T47D (cell line): ENCODE measurements around the gene BICD1.
"Not testable (repeated sequence)": the region's sequence is repeated elsewhere in the genome, so short reads cannot be mapped to it uniquely, and the experiment has no call there.

ENCODE experiments used
- DNase-seq, 2 experiments: peaks; one replicate each; pipeline versions ENCODE4 v3.0.0 to v3.0.0-alpha.2; 2011 to 2012; ENCODE audit warnings: low read depth in 1 of 2, low spot score in 1 of 2
- JUND ChIP-seq: IDR thresholded peaks from 2 replicates; pipeline ENCODE4 v1.6.1; 2012; ENCODE audit warnings: low read depth
- in situ Hi-C: cut with HindIII; loops from 2 replicates; pipeline ENCODE4 v1.10.0; 2016; ENCODE audit warnings: low sequenced_read_pairs, low pct_unique_long_range_greater_than_20kb

Gene BICD1

GRCh38 chr12:32084753-32085152 lies 21.9 kb upstream of the BICD1 start:
- DNase-seq, result no peak
- in situ Hi-C loops, result no loop called here
- no peak for TF ChIP-seq JUND

DNA sequence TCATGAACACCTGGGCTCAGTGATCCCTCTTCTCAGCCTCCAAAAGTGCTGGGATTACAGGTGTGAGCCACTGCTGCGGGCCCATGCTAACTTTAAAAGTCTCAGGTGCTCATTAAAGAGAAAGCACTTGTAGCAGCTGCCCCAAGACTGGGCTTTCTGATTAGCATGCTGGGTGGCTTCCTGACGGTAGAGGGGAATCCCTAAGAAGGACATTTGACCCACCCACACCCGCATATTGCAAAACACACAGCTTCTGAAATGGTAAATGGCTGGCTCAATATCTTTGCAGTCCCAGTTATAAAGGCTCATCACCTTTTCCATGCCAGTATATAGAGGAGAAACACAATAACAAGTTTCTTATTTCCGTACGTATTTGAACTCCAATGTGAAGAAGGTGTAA lies 19.3 kb upstream of the BICD1 start:
- in situ Hi-C loops, result no loop called here
- no peak for TF ChIP-seq JUND
- no peak for DNase-seq

DNA sequence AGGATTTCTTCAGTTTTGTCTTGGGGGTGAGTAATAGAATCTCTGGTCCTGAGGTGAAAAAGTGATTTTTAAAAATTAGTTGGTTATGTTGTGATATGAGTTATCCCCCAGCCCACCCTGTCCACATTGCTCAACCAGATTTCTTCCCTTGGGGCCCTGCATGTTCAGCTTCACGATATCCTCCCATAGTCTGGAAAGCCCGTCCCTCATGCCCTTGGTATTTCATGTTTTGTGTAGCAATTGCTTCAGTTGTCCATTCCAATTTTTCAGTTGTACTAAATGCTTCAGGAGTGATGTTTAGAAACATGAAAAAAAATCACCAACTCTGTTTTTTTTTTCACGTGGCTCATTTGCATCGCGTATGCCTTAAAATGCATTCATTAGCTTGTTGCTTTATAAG lies 17.5 kb upstream of the BICD1 start:
- DNase-seq, result no peak
- TF ChIP-seq JUND, result no peak
- in situ Hi-C loops, result no loop called here

DNA sequence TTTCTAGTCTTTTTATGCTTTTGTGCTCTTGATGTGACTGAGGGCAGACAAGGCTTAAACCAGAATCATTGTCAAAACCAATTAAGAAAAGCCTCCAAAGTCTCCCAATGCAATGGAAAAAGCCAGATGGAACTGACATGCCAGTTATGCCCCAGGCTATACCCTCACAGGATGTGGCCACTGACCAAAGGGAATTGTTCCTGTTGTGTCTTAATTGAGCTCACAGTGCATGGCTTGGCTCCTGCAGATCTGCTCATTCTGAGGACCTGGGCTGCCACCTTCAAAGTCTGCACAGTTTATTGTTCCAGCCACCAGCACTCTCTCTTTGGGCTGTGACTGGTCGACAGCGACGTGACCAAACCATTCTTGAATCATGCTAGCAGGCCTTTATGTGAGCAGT lies 17.1 kb upstream of the BICD1 start:
- in situ Hi-C loops, result no loop called here
- no peak for DNase-seq
- TF ChIP-seq JUND, result no peak

DNA sequence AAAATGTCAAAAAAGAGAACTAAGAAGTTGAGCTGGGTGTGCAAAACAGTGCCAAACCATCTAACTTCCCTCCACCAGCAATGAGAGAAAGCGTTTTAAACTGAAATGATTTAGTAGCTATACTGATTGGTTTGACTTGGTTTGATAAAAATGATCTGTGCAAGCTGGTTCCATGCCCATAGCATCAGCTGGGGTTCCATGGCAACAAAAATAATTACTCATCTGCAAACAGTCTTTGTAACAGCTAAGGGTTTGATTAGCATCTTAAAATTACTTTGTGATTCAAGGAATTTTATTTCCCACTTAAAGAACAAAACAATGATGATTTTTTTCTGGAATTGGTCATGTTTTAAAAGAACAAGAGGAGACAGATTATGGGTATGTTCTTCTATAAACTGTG lies 15.0 kb upstream of the BICD1 start:
- no peak for DNase-seq
- no peak for TF ChIP-seq JUND
- in situ Hi-C loops, result no loop called here

DNA sequence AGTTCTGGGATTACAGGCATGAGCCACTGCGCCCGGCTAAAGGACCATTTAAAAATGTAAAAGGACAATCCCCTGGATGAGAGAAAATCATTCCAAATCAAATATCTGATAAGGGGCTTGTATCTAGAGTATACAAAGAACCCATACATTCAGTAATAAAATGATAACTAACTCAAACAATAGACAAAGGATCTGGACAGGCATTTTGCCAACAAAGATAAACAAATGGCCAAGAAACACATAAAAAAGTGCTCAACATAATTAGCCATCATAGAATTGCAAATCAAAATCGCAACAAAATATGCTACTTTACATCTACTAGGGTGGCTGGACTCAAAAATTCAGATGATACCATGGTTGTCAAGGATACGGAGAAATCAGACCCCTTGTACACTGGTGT lies 8.5 kb upstream of the BICD1 start:
- in situ Hi-C loops, result no loop called here
- no peak for TF ChIP-seq JUND
- DNase-seq, result no peak

- DNase-seq, in situ Hi-C loops: not testable (repeated sequence)
These were observed 7.4 kb upstream of the BICD1 start for GRCh38 chr12:32099275-32099674.

DNA sequence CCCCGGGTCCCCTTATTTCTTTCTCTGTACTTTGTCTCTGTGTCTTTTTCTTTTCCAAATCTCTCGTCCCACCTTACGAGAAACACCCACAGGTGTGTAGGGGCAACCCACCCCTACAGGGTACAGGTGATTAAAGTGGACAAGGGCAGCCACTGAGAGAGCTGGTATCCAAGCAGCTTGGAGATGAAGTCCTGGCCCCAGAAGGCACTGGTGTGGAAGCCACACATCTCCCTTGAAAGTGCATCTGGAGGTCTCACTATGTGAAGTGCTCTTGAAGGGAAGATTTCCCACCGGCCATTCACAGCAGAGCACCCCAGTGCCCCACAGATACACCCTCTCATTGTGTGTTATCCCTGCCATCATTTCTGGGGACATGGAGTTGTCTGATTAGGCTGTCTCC lies 6.3 kb upstream of the BICD1 start:
- no peak for TF ChIP-seq JUND
- in situ Hi-C loops, result no loop called here
- no peak for DNase-seq

- in situ Hi-C loops, result no loop called here
- no peak for TF ChIP-seq JUND
- no peak for DNase-seq
These were observed 5.8 kb upstream of the BICD1 start for GRCh38 chr12:32100888-32101287.

- no peak for DNase-seq
- TF ChIP-seq JUND, result no peak
- in situ Hi-C loops, result no loop called here
These were observed 4.4 kb upstream of the BICD1 start for GRCh38 chr12:32102234-32102633.

DNA sequence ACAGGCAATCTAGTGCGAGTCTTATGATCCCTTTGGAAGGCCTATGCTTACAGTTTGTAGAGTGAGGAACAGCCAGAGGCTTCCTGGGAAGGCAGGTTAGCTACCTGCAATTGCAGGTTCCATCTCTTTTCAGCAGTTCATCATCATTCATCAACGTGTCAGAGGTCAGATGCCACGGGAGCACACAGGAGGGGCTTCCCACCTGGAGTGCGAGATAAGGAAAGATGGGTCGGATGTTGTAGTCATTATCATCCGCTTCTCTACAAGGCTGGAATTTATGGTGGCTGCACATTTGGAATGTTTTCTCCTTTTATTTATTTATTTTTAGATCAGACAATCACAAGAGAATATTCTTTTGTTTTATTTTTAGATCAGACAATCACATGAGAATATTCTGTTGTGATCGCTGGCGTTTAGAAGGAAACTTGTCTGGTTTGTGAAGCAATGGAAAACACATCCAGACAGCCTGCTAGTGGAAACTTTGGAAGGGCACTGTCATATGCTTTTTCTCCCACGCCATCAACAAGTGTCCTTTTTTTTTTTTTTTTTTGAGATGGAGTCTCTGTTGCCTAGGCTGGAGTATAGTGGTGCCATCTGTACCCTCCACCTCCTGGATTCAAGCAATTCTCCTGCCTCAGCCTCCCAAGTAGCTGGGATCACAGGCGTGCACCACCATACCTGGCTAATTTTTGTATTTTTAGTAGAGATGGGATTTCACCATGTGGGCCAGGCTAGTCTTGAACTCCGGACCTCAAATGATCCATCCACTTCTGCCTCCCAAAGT lies 1.9 kb upstream of the BICD1 start:
- TF ChIP-seq JUND, result no peak
- DNase-seq, result no peak
- in situ Hi-C loops, result no loop called here

- no peak for TF ChIP-seq JUND
- no peak for DNase-seq
- in situ Hi-C loops, result no loop called here
These were observed 596 bp upstream of the BICD1 start for GRCh38 chr12:32105986-32106516.

DNA sequence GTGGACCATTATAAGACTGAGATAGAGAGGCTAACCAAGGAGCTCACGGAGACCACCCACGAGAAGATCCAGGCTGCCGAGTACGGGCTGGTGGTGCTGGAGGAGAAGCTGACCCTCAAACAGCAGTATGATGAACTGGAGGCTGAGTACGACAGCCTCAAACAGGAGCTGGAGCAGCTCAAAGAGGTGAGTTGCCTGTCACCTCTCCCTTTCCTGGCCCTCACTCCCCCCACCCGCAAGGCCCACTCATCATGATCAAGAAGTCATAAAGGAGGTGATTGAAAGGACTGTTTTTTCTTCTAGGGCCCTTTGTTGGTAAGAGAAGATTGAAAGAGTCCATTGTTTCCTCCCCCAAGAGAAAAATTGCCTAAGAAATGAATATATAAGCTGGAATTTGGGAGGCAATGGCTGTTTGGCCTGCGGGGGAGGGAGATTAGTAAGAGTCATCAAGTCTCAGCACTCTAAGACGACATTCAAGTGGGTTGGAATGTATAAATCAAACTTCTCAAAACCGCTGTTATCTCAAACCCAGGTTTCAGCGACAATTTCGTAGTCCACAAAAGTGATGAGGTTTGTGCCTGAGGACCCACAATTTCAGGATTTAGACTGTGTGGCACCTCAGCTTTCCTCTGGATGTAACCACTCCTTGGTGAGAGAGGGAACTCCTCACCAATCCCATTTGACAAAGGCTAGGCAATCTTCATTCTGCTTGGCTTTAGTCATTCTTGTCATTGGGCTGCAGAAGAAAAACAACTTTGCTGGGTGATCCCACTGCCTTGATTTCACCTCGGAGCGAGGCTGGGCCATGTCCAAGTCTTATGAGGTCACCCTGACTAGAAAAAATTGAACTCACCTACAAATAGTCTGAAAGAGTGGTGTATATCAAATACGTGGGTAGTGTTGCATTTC lies 966 bp downstream of the BICD1 start:
- in situ Hi-C loops, result no loop called here
- TF ChIP-seq JUND, result no peak
- DNase-seq, result no peak
